Fibroblast of peridontal ligament (primary cell): ENCODE measurements around the gene MYO9A.
"Not testable (repeated sequence)": the region's sequence is repeated elsewhere in the genome, so short reads cannot be mapped to it uniquely, and the experiment has no call there.

Experiments used
- DNase-seq: peaks from one replicate; pipeline ENCODE4 v3.0.0-alpha.2; 2010; ENCODE audit errors: extremely low read depth

MYO9A gene

DNA sequence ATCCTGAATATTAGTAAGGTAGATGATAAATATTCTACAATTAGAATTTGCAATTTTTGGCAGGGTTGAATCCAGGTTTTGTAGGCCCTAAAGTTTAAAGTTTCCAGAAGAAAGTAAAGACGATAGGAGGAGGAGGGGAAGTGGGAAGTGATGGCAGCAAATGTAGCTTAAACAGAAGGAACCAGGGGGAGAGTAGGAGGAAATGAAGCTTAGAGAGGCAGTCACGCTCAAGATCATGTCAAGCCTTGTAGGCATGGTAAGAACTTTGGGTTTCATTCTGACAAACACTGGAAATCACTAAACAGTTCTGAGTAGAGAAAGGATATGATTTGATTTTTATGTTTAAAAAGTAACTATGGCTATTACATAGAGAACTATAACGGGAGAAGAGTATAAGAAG, 243.7 kb downstream of the MYO9A start:
- no peak for DNase-seq

DNA sequence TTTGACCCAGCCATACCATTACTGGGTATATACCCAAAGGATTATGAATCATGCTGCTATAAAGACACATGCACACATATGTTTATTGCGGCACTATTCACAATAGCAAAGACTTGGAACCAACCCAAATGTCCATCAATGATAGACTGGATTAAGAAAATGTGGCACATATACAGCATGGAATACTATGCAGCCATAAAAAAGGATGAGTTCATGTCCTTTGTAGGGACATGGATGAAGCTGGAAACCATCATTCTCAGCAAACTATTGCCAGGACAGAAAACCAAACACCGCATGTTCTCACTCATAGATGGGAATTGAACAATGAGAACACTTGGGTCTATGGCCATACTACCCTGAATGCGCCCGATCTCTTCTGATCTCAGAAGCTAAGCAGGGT, 259.7 kb downstream of the MYO9A start:
- not testable (repeated sequence) for DNase-seq

DNA sequence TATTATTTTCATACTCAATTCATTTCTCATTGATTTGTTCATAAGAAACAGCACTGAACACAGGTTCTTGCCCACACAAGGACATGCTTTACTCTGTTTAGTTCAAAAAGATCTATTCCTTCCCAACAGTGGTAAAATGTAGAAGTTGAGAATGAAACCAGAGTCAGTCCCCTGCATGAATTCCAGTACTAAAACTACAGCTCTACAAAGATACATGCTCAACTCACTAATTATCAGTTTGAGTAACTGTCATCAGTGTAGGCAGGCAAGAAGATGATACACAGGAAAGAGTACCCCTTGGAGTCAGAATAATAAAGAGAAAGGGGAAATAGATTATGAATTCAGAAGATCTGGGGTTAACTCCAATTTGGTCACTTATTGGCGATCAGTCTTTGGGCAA, 264.4 kb downstream of the MYO9A start:
- DNase-seq: no peak

DNA sequence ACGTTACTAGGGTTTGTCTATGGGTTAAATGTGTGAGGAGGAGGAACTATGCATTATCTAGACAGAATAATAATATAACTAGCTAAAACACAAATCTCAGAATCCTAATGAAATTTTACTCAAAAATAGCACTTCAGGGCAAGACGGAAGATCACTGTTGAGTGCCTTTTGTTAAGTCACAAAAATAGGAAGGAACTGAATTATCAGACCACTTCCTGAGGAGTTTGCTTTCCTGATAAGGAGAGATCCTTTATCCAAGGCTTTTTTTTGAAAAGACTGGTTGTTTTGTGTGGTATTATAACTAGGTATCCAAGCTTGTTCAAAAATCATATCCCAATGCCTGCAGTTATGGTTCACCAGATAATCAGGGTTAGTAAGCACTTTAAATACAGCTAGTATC, 273.0 kb downstream of the MYO9A start:
- no peak for DNase-seq

DNA sequence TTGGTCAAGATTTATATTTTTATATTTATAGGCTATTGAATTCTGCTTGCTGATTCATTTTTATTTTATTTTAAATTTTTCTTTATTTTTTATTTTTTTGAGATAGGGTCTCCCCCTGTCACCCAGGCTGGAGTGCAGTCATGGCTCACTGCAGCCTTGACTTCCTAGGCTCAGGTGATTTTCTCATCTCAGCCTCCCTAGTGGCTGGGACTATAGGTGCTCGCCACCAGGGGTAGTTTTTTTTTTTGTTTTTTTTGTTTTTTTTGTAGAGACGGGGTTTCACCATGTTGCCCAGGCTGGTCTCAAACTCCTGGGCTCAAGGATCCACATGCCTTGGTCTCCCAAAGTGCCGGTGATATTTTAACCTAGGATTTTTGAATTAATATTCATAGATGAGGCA, 276.4 kb downstream of the MYO9A start:
- no peak for DNase-seq

DNA sequence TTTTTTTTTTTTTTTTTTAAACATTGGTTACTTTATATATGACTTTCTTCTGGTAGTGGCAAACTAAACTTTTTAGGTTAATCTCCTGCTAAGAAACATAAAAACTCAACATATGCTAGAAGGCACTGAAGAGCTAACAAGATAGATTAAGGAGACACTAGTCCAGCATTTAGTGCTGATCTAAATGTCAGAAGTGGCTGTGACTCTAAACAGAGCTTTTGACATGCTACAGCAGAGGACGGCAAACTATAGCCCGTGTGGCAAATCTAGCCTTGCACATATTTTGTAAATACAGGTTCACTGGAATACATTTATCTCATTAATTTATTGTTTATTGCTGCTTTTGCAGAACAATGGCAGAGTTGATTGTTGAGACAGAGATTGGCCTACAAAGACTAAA, 287.0 kb downstream of the MYO9A start:
- DNase-seq: no peak

DNA sequence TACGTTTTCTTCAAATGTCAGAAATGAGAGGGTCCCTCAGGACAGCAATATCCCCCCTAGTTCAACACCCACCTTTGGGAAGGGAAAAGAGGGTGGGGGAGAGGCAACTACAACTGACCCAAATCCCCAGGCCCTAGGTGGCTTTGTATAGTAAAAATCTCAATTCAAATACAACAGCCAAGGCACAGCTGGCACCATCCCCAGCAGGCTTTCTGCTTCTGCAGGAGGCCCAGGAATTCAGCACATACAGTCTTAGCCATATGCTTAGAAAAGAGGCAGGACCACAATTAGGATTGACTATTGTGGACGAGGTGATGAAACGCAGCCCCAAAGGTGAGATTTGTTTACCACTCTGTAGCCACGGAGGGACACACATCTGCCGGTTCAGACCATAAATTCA, 291.8 kb downstream of the MYO9A start:
- no peak for DNase-seq

DNA sequence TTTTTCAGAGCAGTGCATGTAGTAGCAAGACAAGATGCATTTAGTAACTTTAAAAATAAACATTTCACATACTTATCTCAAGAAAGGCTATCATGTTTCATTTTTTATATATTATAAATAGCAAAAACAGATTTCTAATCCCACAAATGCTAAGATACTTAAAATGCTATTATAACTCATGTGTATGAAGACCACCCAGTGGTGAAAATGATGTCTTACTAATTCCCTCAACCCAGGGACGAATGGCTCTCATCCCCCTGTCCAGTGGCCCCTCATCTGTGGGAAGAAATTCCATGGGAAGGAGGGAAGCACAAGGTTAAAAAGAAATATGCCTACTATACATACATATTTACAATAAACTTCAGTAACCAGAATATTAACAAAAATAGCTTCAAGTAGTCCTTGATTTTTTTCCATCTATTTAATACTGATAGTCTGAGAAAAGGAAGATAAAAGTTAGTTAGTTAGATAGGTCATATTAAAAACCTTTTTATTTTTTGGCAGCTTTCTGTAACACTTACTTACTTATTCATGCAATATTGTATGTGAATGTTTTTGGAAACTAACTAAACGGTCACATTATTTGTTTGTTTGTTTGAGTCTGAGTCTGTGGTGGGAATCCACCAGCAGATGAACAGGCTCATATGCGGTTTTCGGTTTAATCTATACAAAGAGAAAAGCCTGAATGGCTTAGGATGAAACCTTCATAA, 292.8 kb downstream of the MYO9A start:
- DNase-seq: no peak

DNA sequence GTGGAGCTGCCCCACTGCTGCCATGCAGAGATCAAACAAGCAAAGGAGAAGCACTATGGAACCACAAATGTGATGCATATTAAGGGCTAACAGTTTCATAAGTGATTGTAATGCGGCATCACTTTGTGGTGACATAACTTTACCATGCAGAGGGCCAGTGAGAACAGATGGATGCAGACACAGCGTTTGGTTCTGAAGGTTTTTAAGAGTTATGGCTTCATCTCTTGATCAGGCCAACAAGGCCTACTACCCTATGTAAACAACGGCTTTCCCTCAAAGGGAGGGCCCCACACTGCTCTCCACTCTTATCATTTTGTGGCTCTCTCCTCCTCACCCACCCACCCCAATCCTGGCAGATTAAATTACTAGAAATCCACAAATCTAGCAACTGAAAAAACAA, 294.1 kb downstream of the MYO9A start:
- DNase-seq: no peak

DNA sequence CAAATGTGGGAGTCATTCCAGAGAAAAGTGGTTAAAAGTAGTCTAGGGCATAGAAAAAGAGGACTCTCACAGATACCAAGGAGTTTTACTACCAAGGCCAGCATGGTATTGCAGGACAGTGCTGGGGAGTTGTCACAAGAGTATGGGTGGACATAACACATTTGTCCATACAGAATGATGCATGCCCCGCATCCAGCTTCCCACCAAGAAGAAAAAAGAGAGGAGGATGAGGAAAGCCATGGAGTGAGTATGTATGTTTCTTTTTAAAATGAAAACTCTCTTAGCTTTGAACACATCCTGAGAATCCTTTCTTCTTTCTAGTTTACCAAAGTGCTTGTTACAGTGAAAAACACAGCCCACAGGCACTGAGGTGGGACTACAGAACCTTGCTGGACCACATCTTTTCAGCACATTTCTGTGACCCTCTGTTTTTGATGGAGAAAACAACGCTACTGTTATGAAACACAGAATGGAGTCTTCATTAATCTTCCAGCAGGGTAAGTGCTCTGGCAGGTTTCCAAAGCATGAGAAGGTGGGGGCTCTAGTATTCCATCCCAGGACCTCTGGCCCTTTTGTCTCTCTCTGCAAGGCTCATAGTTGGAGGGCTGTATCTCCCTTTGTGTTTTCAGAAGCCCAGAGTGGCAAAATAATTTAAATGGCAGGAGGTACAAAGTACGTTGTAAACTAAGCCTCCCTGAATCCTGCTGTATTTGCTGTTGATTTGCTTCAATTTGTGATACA, 294.9 kb downstream of the MYO9A start:
- DNase-seq: no peak

DNA sequence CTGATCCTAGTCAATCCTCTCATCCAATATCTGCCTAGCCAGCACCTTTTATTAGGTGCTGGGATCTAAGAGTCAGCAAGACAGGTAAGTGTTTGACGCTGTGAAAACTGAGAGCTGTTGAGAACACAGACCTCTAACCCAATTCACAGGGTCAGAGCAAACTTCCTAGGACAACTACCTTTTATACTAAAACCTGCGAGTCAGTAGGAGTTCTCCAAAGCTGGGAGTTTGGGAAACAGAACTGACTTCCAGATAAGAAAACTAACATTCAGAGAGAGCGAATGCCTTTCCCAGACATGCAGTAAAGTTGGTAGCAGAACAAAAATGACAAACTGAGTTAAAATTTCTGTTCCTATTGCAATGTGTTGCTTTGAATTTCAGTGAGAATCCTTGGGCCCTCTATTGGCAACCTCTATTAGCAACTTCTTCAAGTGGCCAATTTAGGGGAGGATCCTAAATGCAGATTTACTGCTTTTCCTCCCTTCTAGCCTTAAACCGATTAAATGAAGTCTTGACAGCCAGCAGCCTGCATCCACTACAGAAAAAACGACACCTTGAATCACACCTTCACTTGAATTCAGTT, 296.3 kb downstream of the MYO9A start:
- DNase-seq: no peak

DNA sequence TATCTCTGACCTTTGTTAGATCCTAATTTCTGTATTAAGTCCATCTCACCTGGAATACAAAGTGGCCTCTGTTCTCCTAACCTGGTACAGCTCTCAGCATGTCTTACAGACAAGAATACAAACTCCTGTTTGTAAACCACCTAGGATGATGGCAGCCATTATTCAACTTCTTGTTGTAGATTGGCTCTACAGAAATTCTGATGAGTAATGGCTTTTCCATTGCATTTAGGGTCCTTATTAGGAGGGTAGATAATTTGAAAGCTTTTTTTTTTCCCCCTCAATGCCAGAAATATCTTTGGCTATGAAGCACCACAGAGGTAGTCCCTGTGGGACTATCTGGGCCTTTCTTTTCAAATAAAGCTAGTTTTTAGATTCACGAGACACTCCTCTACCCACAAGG, 297.8 kb downstream of the MYO9A start:
- DNase-seq: no peak

DNA sequence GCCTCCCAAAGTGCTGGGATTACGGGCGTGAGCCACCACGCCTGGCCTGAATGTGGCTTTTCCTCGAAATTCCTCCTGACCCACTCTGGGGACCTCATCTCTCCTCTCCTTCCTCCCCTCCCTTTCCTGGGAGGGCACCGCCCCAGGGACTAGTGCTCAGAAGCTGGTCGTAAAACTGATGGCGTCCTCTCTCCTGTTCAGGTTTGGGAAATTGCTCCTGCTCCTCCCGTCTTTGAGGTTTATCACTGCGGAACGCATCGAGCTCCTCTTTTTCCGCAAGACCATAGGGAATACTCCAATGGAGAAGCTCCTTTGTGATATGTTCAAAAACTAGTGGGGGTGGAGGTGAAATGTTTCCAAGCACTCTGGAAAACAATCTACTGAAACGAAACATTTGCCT, 300.6 kb downstream of the MYO9A start:
- no peak for DNase-seq

DNA sequence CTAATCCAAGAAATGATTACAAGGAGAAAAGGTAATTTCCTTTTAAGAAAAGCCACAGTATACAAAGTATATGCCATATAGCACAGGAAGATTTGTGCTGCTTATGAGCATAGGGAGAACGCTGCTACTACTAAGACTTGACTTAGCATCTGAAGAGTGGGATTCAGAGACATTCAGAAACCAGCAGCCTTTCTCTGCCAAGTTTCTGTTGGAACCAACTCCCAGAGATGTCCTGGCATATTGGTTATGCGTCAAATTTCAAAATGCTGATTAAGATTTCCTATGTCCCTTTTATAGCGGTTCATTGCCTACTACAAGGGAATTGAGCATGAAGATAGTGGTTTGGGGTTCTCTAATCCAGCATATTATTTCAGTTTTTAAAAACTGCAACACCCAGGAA, 302.6 kb downstream of the MYO9A start:
- DNase-seq: no peak

DNA sequence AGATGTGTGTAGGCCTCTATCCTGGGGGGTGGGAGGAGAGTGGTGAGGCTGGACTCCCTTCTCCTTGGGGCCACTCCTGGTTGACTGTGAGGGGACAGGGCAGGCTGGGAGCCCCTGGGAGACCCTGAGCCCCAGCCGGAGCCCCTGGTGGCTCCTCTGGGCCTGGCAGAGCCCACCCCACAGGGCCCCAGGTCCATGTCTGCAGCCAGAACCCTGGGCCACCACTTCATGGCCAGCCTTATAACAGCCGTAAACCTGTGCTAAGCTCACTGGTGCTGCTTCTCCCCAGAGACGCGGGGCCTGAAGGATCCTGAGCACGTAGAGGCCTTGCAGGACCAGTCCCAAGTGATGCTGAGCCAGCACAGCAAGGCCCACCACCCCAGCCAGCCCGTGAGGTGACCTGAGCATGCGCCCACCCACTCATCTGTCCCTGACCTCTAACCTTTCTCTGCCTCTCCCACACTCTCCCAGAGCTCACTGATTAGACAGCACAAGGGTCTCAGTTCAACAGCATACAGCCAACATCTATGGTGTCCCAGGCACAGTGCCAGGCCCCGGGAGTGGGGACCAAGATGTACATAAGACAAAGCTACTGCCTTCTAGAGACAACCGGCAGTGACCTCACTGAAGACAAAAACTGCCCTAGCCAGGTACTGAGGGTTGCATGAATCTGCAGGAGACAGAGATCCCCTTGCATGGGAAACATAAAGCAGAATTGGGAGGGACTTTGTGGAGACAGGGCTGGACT, 304.1 kb downstream of the MYO9A start:
- no peak for DNase-seq

DNA sequence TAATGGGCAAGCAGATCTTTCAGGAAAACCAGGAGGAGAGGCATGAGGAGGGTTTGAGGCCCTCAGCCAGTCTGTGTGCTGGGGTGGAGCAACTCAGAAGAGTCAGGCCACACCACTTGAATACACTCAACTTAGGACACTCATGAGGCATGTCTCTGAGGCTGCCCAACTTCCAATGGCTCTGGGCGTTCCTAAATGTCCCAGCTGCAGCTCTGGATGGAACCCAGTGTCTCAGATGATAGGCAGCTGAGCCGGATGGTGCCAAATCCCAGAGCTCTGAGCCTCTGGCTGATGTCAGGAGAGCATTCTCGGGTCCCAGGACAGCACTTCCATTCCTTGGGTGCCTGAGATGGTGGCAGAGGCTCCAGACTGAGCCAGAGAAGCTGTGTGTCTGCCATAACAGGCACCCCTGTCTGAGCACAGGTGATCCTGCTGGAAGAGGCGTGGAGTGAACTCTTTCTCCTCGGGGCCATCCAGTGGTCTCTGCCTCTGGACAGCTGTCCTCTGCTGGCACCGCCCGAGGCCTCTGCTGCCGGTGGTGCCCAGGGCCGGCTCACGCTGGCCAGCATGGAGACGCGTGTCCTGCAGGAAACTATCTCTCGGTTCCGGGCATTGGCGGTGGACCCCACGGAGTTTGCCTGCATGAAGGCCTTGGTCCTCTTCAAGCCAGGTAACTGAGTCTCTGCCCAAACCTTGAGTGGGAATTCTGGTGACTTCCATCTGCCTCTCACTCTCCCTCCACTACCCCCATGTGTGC, 304.8 kb downstream of the MYO9A start:
- DNase-seq: no peak

DNA sequence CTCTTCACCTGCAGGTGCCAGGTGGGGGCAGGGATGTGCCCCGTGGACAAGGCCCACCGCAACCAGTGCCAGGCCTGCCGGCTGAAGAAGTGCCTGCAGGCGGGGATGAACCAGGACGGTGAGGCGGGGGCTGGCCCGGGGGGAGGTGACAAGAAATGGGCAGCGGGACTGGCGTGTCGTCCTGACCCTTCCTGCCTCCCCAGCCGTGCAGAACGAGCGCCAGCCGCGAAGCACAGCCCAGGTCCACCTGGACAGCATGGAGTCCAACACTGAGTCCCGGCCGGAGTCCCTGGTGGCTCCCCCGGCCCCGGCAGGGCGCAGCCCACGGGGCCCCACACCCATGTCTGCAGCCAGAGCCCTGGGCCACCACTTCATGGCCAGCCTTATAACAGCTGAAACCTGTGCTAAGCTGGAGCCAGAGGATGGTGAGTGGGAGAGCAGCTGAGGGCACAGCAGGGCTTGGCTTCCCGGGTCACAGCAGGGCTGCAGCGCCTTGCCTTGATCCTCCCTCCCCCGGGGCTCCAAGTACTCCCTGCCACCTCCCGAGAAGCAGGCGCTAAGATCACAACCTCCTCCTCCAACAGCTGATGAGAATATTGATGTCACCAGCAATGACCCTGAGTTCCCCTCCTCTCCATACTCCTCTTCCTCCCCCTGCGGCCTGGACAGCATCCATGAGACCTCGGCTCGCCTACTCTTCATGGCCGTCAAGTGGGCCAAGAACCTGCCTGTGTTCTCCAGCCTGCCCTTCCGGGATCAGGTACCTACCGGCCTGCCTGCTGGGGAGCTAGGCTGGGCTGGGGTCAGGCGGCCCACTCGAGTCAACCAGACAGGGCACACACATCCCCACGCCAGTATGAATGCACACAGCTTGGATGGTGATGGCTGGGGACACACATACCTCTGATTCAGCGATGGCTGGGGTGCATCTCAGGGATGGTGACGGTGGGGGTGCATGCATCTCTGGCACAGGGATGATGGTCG, 305.9 kb downstream of the MYO9A start:
- no peak for DNase-seq

DNA sequence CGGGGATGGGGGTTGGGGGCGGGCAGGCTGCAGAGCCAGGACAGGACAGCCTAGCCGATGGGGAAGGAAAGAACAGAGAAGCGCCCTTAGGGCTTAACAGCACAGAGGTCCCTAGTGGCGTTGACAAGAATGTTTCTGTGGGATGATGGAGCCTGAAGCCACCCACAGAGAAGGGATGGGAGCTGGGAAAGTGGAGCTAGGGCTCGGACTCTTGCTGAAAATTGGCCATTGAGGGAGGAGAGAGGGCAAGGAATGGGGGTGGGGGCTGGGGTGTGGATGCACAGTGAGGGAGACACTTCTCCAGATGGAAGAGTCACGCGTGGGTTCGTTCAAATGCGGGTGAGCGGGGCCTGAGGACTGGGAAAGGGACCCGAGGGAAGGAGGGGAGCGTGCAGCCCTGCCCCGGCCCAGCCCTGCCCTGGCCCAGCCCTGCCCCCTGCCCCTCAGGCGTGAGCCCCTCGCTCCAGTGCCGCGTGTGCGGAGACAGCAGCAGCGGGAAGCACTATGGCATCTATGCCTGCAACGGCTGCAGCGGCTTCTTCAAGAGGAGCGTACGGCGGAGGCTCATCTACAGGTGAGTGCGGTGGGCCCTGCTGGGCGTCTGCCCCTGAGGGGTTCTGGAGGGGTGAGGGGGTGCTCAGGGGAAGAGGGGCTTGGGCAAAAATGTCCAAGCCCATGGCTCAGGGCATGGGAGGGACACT, 306.8 kb downstream of the MYO9A start:
- no peak for DNase-seq

DNA sequence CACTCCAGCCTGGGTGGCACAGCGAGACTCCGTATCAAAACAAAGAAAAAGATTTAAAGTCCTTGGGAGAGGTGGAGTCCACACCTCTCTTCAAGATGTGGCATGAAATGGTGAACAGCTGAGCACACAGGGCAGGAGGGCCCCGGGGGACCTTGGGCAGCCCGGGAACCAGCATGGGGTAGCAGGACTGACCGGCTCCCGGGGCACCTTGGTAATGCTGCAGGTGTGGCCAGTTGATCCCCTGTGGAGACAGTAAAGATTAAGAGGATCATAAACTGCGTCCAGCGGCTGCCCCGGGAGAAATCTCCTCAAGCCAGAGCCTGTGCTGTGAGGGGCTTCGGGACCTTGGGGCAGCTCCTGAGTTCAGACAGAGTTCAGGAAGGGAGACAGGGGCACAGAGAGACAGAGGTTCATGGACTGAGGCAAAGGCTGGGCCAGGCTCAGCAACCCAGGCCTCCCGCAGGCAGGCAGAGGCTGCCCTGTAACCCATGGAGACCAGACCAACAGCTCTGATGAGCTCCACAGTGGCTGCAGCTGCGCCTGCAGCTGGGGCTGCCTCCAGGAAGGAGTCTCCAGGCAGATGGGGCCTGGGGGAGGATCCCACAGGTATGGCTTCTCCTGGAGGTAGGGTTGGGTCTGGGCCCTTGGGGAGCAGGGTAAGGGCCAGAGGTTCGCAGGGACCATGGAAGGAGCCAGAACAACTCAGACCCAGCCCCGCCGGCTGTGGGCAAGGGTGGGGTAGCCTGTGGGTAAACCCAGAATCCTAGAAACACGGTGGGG, 307.5 kb downstream of the MYO9A start, which contains the start of gene NR2E3:
Gene NR2E3, plus strand, starts transcription at position 299 of the 780 bp plus-strand sequence. Its CDS starts 190 bp downstream, at position 489.
- no peak for DNase-seq
